ENCODE measurements around the gene ADAMTS17. TPM values are rescaled to one million over a fixed set of nuclear protein-coding genes. Genes with fewer than 3 reads are reported as not detected.

ADAMTS17 gene
- total RNA-seq, 1 donor from 2014 or later = not detected

DNA sequence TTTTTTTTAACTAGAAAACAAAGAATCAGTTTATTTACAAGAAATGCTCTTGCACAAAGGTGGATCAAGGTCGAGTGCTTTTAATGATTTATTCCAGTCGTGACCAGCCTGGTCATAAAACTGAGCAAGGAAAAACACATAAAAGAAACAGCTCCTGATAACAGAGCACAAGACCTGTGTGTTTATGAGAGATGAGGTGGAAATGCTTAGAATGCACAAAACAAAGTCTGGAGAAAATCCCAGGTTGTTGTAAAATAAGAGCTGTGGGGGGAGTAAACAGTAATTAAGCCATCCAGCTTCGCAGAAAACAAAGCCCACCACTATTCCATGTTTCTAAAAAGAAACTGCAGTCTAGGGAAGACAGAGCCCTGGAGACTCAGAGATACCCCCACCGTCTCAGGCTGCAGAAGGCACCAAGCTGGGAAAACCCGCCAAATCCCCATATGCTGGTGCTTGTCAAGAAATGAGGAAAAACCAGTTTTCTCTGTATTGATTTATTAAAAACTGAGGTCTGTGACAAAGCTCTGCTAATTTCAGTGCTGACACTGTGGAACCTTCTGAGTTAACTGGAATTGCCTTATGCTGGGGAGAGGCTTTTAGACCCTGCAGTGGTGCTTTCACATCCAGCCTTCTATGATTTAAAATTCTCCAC is 139.3 kb downstream of the ADAMTS17 start:
- no peak for DNase-seq (ENCODE audit: extremely low read depth, low read depth, low spot score)

- DNase-seq (ENCODE audit: extremely low read depth, low read depth, low spot score) = no peak
Measured at GRCh38 chr15:100201376-100202280, 140.1 kb downstream of the ADAMTS17 start.

GRCh38 chr15:100200287-100200880 is 141.4 kb downstream of the ADAMTS17 start:
- DNase-seq (ENCODE audit: extremely low read depth, low read depth, low spot score) = no peak

GRCh38 chr15:100199711-100200286 is 142.0 kb downstream of the ADAMTS17 start:
- DNase-seq (ENCODE audit: extremely low read depth, low read depth, low spot score) = no peak

GRCh38 chr15:100198442-100198841 is 143.3 kb downstream of the ADAMTS17 start:
- no peak for DNase-seq (ENCODE audit: extremely low read depth, low read depth, low spot score)

- no peak for DNase-seq (ENCODE audit: extremely low read depth, low read depth, low spot score)
Measured at GRCh38 chr15:100196326-100197058, 145.3 kb downstream of the ADAMTS17 start.

DNA sequence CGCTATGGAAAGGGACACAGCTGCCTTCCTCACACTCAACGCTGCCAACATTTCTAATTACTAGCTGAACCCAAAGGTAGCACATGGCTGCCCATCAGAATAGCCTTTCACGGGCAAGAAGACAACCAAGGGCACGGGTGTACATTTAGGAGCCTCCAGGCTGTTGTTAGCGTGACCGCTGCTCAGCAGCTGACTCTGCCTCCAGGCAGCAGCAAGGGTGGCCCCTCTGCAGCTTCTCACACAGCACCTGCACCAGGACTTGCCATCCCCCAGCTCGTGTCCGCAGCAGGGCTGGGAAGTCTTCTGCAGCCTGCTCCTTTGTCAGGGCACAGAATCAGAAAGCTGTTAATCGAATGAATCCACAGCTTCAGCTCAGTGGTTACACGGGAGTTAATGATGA is 146.8 kb downstream of the ADAMTS17 start:
- DNase-seq (ENCODE audit: extremely low read depth, low read depth, low spot score) = no peak

- no peak for DNase-seq (ENCODE audit: extremely low read depth, low read depth, low spot score)
Measured at GRCh38 chr15:100193277-100193860, 148.4 kb downstream of the ADAMTS17 start.

DNA sequence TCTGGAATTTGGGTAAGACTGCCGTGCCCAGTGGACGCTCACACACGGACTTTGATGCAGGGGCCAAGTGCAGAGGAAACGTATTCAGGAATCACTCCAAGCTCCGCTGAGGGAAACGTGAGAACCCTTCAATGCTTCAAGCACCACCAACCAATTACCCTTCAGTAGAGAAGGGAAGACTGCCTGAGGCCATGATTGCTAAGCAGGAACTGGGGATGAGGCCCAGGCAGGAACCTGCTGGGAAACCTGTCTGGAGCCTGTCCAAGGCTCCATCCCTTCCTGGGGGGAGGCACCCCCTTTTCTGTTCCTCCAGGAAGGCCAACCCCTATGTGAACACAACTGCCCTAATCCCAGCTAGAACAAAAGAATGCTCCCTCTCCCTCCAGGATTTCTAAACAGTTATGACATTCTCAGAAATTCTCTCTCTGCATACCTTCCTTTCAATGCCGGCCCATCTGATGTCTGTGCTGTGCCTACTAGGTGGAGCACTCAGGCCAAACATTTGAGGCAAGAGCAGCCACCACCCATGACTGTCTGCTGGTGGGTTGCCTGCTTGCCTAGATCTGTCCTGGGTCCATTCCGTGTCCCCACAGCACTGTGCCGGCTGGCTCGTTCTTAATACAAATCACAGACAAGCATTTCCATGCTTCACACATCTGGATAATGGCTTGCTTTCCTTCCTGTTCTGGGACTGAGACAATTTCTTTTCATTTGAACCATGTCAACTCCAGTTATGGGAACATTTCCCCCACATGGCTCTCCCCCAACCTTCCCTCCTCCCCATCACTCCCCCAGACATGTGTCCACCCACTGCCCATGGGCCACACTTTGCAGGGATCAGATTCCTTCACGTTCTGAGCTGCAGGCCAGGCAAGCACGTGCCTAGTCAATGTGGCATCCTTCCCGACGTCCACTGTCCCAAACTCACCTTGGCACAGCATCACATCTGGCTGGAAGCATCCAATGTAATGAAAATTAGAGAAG is 149.4 kb downstream of the ADAMTS17 start:
- DNase-seq (ENCODE audit: extremely low read depth, low read depth, low spot score) = no peak

- no peak for DNase-seq (ENCODE audit: extremely low read depth, low read depth, low spot score)
Measured at GRCh38 chr15:100191161-100191560, 150.6 kb downstream of the ADAMTS17 start.

DNA sequence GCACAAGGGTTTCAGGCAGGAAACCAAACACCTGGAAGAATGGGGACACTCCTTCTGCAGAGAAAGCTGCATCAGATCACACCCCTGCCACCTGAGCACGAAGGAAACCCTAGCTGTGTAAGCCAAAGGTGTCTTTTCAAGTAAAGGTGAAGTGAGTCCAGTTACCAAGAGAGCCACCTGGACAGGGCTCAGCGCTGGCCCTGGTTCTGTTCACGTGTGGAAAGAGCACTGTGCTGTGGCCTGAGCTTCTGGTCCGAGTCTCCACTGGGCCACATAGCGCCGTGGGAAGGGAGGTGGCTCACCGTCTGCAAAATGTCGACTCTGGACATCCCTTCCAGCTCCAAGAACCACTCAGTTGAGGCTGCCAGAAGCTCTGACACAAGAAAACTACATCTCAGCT is 151.1 kb downstream of the ADAMTS17 start:
- DNase-seq (ENCODE audit: extremely low read depth, low read depth, low spot score) = no peak

- DNase-seq (ENCODE audit: extremely low read depth, low read depth, low spot score) = no peak
Measured at GRCh38 chr15:100189849-100190248, 151.9 kb downstream of the ADAMTS17 start.

DNA sequence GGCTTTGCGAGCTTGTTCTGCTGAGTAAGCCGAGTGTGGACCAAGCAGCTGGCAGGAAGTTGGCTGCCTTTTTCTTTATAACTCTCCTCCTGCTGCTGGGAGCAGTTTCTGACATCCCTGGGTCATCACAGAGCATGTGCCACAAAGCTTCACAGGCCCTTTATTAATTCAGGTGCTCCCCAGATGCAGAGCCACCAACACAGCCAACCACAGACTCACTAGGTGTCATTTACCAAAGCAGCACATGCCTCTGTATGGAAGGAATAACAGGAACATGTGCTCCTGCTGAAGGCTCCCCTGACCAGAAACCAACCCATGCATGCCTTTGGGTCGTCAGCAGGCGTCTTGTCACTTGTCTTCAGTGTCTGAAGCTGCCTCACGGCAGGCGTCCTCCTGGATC is 152.5 kb downstream of the ADAMTS17 start:
- DNase-seq (ENCODE audit: extremely low read depth, low read depth, low spot score) = no peak

DNA sequence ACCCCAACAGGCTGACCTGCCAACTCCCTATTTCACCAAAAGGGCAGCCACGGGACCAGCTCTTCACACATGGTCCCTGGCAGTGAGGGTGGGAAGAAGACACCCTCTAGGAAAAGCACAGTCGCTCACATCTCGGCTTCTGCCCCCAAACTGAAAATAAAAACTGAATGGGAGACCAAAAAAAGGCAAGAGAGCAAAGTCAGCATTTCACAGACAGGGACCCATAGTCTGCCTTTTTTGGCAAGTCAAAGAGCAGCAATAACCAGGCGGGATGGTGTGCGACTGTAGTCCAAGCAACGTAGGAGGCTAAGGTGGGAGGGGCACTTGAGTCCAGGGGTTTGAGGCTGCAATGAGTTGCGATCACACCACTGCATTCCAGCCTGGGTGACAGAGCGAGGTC is 154.1 kb downstream of the ADAMTS17 start:
- DNase-seq (ENCODE audit: extremely low read depth, low read depth, low spot score) = no peak

GRCh38 chr15:100186960-100187359 is 154.8 kb downstream of the ADAMTS17 start:
- no peak for DNase-seq (ENCODE audit: extremely low read depth, low read depth, low spot score)

- DNase-seq (ENCODE audit: extremely low read depth, low read depth, low spot score) = no peak
Measured at GRCh38 chr15:100186366-100186765, 155.4 kb downstream of the ADAMTS17 start.

- DNase-seq (ENCODE audit: extremely low read depth, low read depth, low spot score) = no peak
Measured at GRCh38 chr15:100183921-100184495, 157.8 kb downstream of the ADAMTS17 start.

- no peak for DNase-seq (ENCODE audit: extremely low read depth, low read depth, low spot score)
Measured at GRCh38 chr15:100180921-100181320, 160.9 kb downstream of the ADAMTS17 start.
